Cardiac fibroblast (primary cell): ENCODE results near the gene QRSL1.

Experiments used
- DNase-seq, 2 donors: peaks; one replicate each; pipeline versions ENCODE4 v3.0.0 to v3.0.0-alpha.2; 2010; ENCODE audit warnings: low read depth in 2 of 2
- H3K4me3 ChIP-seq, 2 donors: replicated peaks in 1 of 2; 1 replicate in 1 of 2; 2 replicates in 1 of 2; pipeline ENCODE4 v1.5.1; 2011; ENCODE audit warnings: low read depth in 2 of 2, low read length in 2 of 2, mild to moderate bottlenecking in 2 of 2, moderate library complexity in 1 of 2
- TF ChIP-seq, protein P1 (sequence below): IDR thresholded peaks from one replicate; pipeline ENCODE4 v1.5.1; 2011; ENCODE audit warnings: low read depth, mild to moderate bottlenecking, low read length, inconsistent platforms

QRSL1 gene

DNA sequence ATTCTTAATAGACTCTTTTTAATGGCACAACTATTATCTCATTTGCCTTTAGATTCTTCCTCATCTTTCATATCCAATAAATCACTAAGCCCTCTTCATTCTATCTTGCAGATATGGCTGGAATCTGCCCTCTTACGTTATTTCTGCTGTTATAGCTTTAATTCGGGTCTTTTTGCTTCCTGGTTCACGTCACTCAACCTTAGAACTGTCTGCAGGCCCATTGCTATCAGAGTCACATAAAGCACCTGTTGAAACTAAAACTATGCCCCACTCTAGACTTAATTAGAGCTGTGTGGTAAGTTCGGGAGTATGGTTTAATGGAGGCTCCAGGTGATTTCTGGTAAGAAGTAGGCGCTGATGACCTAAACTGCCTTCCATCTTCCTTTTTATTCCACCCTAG lies 988 bp downstream of the QRSL1 start:
- no peak for DNase-seq
- H3K4me3 ChIP-seq: peak overlapping the region; percentile 74 to 79
- TF ChIP-seq, protein P1, sequence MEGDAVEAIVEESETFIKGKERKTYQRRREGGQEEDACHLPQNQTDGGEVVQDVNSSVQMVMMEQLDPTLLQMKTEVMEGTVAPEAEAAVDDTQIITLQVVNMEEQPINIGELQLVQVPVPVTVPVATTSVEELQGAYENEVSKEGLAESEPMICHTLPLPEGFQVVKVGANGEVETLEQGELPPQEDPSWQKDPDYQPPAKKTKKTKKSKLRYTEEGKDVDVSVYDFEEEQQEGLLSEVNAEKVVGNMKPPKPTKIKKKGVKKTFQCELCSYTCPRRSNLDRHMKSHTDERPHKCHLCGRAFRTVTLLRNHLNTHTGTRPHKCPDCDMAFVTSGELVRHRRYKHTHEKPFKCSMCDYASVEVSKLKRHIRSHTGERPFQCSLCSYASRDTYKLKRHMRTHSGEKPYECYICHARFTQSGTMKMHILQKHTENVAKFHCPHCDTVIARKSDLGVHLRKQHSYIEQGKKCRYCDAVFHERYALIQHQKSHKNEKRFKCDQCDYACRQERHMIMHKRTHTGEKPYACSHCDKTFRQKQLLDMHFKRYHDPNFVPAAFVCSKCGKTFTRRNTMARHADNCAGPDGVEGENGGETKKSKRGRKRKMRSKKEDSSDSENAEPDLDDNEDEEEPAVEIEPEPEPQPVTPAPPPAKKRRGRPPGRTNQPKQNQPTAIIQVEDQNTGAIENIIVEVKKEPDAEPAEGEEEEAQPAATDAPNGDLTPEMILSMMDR: no peak

DNA sequence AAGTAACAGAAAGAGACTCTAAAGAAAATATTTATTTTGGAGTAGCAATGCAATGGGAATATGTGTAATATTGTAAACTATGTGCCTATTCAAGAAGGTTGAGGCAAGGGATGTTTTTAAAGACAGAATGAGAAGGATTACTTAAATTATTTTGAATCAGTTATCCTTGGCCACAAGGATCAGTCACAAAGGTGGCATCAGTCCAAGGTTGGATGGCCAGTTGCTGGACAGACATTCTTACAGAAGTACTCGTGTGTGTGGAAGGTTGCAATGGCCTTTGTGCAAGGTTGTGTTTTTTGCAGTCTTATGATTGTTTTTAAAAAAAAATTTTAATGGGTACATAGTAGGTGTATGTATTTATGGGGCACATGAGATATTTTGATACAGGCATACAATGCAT lies 2.0 kb downstream of the QRSL1 start:
- peak in 1 of 2 donors; percentile 45 for DNase-seq
- TF ChIP-seq, protein P1: no peak
- no peak overlapping the region for H3K4me3 ChIP-seq

DNA sequence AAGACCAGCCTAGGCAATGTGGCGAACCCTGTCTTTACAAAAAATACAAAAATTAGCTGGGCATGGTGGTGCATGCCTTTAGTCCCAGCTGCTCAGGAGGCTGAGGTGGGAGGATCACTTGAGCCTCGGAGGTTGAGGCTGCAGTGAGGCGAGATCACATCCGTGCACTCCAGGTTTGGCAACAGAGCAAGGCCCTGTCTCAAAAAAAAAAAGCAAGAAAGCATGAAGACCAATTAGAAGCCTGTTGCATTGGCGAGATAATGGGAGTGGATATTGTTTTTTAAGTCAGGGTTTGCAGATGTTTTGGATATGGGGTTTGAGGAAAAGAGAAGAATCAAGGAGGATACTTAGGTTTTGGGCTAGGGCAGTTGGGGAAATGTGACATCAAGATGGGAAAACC lies 5.2 kb downstream of the QRSL1 start:
- H3K4me3 ChIP-seq: no peak overlapping the region
- TF ChIP-seq, protein P1: no peak
- DNase-seq: no peak

DNA sequence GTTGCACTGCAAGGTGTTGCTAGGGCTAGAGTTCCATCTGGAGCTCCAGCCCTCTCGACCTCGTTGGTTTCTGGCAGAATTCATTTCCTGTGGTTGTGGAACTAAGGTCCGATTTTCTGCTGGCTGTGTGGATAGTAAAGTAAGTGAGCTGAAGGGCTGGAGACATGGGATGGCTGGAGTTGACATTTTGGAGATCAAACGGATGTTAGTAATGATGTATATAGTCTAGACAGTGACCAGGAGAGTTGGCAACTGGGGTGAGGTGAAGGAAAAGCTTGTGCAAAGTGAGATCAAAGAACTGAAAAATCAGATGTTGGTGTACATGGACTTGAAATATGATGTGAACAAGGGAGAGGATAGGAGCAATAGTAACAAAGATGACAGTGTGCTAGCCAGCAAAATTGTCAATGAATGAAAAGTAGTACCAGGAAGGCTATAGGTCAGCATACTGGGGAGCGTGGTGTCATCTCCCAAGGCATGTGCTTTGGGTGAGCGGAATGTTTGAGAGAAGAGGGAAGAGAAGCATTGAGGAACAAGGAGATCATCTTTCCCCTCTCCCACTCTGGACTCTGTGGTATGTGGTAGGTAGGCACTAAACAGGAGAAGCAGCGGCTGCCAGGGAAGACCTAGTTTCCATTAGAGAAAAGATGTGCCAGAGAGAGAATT lies 7.8 kb downstream of the QRSL1 start:
- no peak overlapping the region for H3K4me3 ChIP-seq
- TF ChIP-seq, protein P1: no peak
- DNase-seq: no peak

DNA sequence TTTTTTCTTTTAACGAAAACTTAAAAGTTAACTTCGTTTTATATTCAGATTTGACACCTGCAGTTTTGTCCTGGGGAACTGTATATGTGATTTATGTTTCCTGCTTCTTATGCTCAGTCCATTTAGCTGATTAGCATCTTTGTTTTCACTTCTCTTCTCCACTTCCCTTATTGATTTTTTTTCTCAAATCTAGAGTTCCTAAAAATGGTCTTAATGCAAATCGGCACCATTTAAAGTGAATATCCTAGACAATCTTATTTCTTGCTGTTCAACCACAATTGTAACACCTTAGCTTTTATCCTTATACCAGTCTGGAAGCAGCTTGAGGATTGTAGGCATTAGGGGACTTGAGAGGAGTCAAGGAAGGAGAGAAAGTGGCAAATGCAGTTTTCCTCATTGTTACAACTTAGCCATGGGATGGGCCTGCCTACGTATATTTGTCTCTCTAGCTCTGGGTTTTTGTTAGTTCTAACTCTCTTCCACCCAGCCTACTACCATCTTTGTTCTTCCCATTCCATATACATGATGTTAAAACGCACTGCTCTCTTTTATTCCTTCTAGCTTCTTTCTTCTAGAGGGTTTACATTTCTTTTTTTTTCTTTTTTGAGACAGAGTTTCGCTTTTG lies 8.5 kb downstream of the QRSL1 start:
- TF ChIP-seq, protein P1: no peak
- H3K4me3 ChIP-seq: no peak overlapping the region
- no peak for DNase-seq

DNA sequence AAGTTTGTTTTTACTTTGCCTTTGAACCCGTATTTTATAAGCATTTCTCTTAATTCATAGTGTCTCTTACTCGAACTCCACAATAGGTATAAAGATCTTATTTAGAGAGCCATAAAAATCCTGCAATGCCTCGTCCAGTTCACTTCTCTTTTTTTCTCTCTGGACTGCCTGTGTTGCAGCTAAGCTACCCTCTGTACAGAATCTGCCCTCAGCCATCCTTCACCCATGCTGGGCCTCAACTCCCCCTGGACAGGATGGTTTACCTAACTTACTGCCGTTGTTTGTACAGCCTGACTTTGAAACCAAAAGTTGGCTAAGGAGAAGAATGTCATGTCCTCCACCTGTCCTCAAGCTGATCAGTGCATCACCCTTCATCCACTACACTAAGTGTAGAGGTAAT lies 10.4 kb downstream of the QRSL1 start:
- no peak overlapping the region for H3K4me3 ChIP-seq

More for the DNA sequence above, 10.4 kb downstream of the QRSL1 start:
- DNase-seq: no peak
- TF ChIP-seq, protein P1: no peak
